Body of pancreas (tissue), 4 donors: ENCODE results near the gene MYBPC1. TPM values are rescaled to one million over a fixed set of nuclear protein-coding genes. Genes with fewer than 3 reads are reported as not detected.
"Not testable (repeated sequence)": the region's sequence is repeated elsewhere in the genome, so short reads cannot be mapped to it uniquely, and the experiment has no call there.

Experiments used
- ATAC-seq: fragments of 150-250 bp; one replicate; pipeline ENCODE4 v1.9.1; 2016
- DNase-seq, 4 donors: peaks; one replicate each; pipeline ENCODE4 v3.0.0-alpha.2; 2019
- H3K27ac ChIP-seq, 4 donors: fragments of 200-600 bp; sonication (generic); 1 replicate in 3 of 4; 2 replicates in 1 of 4; pipeline versions ENCODE4 v1.5.1 to v1.6.1; 2016 to 2019; ENCODE audit warnings: mild to moderate bottlenecking in 1 of 4, mixed read lengths in 1 of 4, moderate library complexity in 1 of 4
- H3K27me3 ChIP-seq, 2 donors: fragments of 200-600 bp; sonication (generic); one replicate each; pipeline ENCODE4 v1.6.0; 2016; ENCODE audit warnings: mild to moderate bottlenecking in 1 of 2
- H3K36me3 ChIP-seq, 2 donors: fragments of 200-600 bp; sonication (generic); replicated peaks in 1 of 2; 2 replicates each; pipeline ENCODE4 v1.5.1; 2016; ENCODE audit warnings: low read depth in 2 of 2; ENCODE audit not compliant: insufficient read depth in 1 of 2
- H3K4me1 ChIP-seq: fragments of 200-600 bp; sonication (generic); one replicate; pipeline ENCODE4 v1.6.0; 2016
- H3K4me3 ChIP-seq, 2 donors: fragments of 200-600 bp; sonication (generic); 1 replicate in 1 of 2; 2 replicates in 1 of 2; pipeline ENCODE4 v1.5.1; 2016 to 2019
- H3K9me3 ChIP-seq, 3 donors: fragments of 200-600 bp; sonication (generic); 1 replicate in 2 of 3; 2 replicates in 1 of 3; pipeline ENCODE4 v1.5.1; 2016
- CTCF ChIP-seq, 7 experiments: fragments of 450-650 bp in 4 of 7; fragments of 200-600 bp in 3 of 7; sonication (generic) in 3 of 7; IDR thresholded peaks; one replicate each; pipeline ENCODE4 v1.5.1; 2016 to 2019; ENCODE audit warnings: antibody characterized with exemption in 7 of 7
- POLR2A ChIP-seq, 3 donors: fragments of 450-650 bp; IDR thresholded peaks; one replicate each; pipeline ENCODE4 v1.6.1; 2016; ENCODE audit warnings: antibody characterized with exemption in 3 of 3, mild to moderate bottlenecking in 2 of 3
- WGBS, 2 donors: methylation state at CpG; one replicate each; pipeline ENCODE4 v1.1.5; 2017; 5-methylcytosine and 5-hydroxymethylcytosine counted together
- intact Hi-C: fragments of 100-400 bp; cut with DNase I; formaldehyde crosslinking; loops from one replicate; pipeline ENCODE4 v1.15.1; 2023
- total RNA-seq, 2 donors: library from RNA; depleted of rRNA; stranded (reverse); fragments of >200 nt; gene quantifications; one replicate each; pipeline ENCODE4 v1.1.0, GENCODE V29; 2016

MYBPC1 gene
- total RNA-seq, 2 donors from 2014 or later, result 0.66 to 0.78 TPM

GRCh38 chr12:101675555-101675954 lies 80.8 kb downstream of the MYBPC1 start:
- DNase-seq, result no peak
- Histone ChIP-seq H3K9me3 (no peaks in the 10 kb centered on the region), H3K4me1 (no peaks in the 10 kb centered on the region), H3K36me3 (no peaks in the 10 kb centered on the region), H3K4me3 (no peak overlapping the region), H3K27ac (no peak overlapping the region), H3K27me3 (no peaks in the 10 kb centered on the region)
- WGBS, 2 donors, result 84 to 92% methylated on average over 2 of the region's 2 CpGs
- intact Hi-C loops, result no loop called here
- ATAC-seq, result no peak
- no peak for TF ChIP-seq POLR2A (IDR thresholded peaks at IDR 0.05)
- TF ChIP-seq CTCF (IDR thresholded peaks at IDR 0.05), result no peak

GRCh38 chr12:101676497-101676896 lies 81.7 kb downstream of the MYBPC1 start:
- H3K4me1 ChIP-seq, intact Hi-C loops, H3K27ac ChIP-seq, ATAC-seq, H3K36me3 ChIP-seq, DNase-seq, H3K27me3 ChIP-seq, H3K4me3 ChIP-seq, H3K9me3 ChIP-seq: not testable (repeated sequence)
- WGBS, 2 donors, result 58 to 67% methylated on average over 3 of the region's 3 CpGs

GRCh38 chr12:101678081-101678480 lies 83.3 kb downstream of the MYBPC1 start:
- TF ChIP-seq POLR2A (IDR thresholded peaks at IDR 0.05) (no peak), CTCF (IDR thresholded peaks at IDR 0.05) (no peak)
- Histone ChIP-seq H3K36me3 (no peaks in the 10 kb centered on the region), H3K4me3 (no peak overlapping the region), H3K4me1 (no peaks in the 10 kb centered on the region), H3K27ac (no peak overlapping the region), H3K9me3 (no peaks in the 10 kb centered on the region), H3K27me3 (no peaks in the 10 kb centered on the region)
- DNase-seq (no peak), ATAC-seq (no peak)
- intact Hi-C loops, result no loop called here

- WGBS, 2 donors, result 64 to 67% methylated on average over 3 of the region's 3 CpGs
- H3K36me3 ChIP-seq, result no peaks in the 10 kb centered on the region
- no peaks in the 10 kb centered on the region for H3K27me3 ChIP-seq
- ATAC-seq (no peak), DNase-seq (no peak)
- no peak overlapping the region for H3K4me3 ChIP-seq
- H3K9me3 ChIP-seq, result no peaks in the 10 kb centered on the region
- H3K27ac ChIP-seq, result no peak overlapping the region
- no peaks in the 10 kb centered on the region for H3K4me1 ChIP-seq
- intact Hi-C loops, result no loop called here
- TF ChIP-seq CTCF (IDR thresholded peaks at IDR 0.05) (no peak), POLR2A (IDR thresholded peaks at IDR 0.05) (no peak)
These were observed 85.5 kb downstream of the MYBPC1 start for GRCh38 chr12:101680240-101680639.

GRCh38 chr12:101680647-101681046 lies 85.9 kb downstream of the MYBPC1 start:
- no peaks in the 10 kb centered on the region for H3K36me3 ChIP-seq
- H3K4me1 ChIP-seq, result no peaks in the 10 kb centered on the region
- H3K27me3 ChIP-seq, result no peaks in the 10 kb centered on the region
- intact Hi-C loops, result no loop called here
- DNase-seq, result no peak
- no peak for ATAC-seq
- TF ChIP-seq CTCF (IDR thresholded peaks at IDR 0.05) (no peak), POLR2A (IDR thresholded peaks at IDR 0.05) (no peak)
- no peak overlapping the region for H3K27ac ChIP-seq
- no peaks in the 10 kb centered on the region for H3K9me3 ChIP-seq
- H3K4me3 ChIP-seq, result no peak overlapping the region

GRCh38 chr12:101681627-101682026 lies 86.9 kb downstream of the MYBPC1 start:
- ATAC-seq, H3K27ac ChIP-seq, H3K9me3 ChIP-seq, DNase-seq, H3K36me3 ChIP-seq, H3K4me1 ChIP-seq, intact Hi-C loops, H3K4me3 ChIP-seq, H3K27me3 ChIP-seq: not testable (repeated sequence)
- WGBS, 2 donors, result 88% methylated on average over 6 of the region's 6 CpGs
